GM15510 (cell line): ENCODE results near the gene CACNA1C.

Experiments used
- POLR2A ChIP-seq: IDR thresholded peaks from 3 replicates; pipeline ENCODE4 v1.6.1; 2011; ENCODE audit warnings: borderline replicate concordance; ENCODE audit not compliant: insufficient read length; ENCODE audit errors: extremely low read depth

Gene CACNA1C

DNA sequence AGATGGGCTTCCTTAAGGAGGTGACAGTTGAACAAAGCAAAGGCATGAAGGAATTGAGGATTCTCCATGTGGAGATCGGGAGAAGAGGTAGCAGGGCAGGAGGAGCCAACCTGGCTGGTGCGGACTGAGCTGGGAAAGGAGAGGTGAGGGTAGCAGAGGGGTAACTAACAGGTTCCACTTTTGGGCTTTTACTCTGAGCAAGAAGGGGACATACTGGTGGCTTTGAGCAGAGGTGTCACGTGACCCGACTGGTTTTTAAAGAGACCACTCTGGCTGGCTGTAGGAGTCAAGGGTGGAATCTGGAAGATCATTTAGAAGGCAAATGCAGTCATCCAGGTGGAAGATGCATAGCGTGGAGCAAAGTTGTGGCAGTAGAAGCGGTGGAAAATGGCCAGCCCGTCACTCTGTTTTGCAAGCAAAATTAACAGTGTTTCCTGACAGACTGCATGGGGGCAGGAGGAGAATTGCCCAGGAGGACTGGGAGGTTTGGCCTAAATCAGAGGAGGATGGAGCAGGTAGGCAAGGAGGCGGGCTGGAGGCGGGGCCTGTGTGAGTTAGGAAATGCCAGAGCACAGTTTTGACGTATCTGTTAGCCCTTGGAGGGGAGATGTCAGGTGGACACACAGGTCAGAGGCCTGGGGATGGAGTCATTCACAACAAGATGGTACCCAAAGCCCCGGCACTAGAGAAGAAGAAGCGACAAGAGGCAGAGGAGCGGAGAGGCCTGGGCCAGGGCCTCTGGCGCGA is 585.7 kb downstream of the CACNA1C start:
- TF ChIP-seq POLR2A: no peak

DNA sequence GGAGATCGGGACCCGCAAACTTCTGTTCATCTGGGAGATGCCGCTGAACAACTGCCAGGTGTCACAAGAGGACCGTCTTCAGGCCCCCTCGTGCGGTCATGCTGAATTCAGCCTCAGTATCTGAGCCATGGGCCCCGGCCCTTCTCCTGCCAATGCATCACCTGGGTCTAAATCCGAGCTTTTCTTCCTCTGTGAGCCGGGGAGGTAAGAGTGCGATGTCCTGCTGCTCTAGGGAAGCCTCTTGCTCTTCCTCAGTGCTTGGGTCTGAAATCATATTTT is 586.2 kb downstream of the CACNA1C start:
- TF ChIP-seq POLR2A: no peak

DNA sequence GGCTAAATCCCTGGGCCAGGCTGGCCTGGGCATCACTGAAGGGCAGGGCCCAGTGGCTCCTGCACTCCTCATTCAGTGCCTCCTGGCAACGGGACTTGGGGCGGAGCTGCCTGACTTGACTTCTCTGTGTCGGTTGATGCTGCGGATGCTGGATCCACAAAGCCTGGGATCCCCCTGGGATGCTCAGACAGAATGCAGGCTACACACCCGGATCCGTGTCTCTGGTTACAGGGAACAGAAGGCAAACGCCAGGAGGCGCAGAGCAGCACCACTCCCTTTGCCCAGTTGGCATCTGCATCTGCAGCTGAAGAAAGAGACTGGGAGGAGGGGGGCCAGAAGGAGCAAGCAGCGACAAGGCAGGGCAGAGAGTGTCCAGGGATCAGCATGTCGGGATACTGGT is 587.5 kb downstream of the CACNA1C start:
- TF ChIP-seq POLR2A: no peak

DNA sequence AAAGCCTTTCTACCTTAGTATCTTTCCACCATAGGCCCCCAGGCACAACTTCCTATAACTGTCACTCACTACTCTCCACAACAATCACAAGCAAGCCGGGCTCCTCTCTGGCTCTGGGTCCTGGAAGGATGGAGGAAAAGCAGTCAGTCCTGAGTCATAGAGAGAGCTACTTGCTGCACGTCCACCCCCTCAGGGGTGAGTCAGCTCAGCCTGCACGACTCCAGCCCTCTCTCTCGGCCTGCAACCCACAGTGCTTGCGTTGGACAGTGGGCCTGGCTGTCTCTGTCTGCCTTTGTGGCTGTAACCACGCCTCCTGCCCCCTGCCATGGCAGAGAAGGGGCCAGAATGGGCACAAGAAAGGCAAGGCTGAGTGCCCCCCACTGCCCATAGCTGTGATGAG is 587.9 kb downstream of the CACNA1C start:
- no peak for TF ChIP-seq POLR2A

DNA sequence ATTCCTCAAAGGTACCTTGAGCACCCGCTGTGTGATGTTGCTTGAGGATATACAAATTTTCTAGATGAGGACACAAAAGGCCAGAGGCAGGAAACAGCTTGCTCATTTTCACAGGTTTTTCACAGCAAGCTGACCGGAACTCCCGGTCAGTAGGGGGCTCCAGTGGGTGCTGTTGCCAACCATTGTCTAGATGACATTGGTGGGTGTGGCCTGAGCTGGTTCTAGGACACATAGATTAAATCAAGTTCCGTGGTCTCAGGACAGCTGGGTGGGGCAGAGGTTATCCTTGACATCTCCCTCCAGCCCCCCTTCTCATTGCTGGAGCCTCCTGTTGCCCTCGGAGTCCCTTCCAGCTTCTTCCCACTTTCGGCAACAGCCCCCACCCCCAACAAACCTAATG is 588.4 kb downstream of the CACNA1C start:
- TF ChIP-seq POLR2A: no peak

DNA sequence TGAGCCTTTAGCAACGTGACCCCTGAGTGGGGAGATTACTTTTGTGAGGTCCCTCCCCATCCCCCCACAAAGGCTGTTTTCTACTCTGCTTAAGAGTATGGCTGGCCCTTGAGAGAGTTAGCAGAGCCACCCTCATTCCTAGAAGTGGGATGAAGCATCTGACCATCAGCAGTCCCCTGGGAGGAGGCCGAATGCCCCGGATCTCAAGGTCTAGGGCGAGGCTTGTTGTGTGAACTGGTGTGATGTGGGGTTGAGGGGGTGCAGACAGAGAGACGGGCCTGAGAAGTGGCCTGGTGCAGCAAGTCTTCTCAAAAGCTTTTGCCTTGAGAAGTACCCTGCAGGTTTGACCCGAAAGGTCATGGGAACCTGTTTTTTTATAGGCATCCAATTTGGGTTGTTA is 589.0 kb downstream of the CACNA1C start:
- TF ChIP-seq POLR2A: no peak

DNA sequence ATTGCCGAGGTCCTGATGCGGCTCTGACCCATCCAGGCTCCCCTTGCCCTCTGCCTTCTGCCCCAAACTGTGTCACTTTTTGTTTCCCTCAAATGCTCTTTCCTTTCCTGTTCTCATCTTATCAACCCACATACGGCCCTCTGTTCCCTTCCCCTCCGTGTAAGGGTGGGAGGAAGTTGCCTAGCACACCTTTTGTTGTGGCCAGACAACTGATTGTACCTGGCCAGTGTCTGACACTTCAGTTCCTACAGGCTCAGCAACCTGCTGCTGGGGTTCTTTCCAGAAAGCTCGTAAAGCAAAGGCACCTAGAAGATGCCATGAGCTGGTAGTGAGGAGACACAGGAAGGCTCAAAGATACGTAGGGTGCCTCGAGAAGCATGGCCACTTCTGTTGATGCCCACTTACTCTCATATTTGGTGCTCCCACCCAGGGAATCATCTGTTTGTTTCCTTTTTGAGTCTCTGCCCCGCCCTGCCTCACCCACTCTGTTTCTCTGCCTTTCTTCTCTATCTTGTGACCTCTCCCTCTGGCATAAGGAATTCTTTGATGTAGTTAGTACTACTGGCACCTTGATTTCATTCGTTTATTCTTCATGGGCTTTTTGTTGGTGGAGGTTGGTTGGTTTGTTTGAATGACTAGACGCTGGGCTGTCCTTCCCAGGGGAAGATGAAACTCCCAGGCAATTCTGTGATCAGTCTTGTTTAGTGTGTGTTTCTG is 589.5 kb downstream of the CACNA1C start:
- no peak for TF ChIP-seq POLR2A

DNA sequence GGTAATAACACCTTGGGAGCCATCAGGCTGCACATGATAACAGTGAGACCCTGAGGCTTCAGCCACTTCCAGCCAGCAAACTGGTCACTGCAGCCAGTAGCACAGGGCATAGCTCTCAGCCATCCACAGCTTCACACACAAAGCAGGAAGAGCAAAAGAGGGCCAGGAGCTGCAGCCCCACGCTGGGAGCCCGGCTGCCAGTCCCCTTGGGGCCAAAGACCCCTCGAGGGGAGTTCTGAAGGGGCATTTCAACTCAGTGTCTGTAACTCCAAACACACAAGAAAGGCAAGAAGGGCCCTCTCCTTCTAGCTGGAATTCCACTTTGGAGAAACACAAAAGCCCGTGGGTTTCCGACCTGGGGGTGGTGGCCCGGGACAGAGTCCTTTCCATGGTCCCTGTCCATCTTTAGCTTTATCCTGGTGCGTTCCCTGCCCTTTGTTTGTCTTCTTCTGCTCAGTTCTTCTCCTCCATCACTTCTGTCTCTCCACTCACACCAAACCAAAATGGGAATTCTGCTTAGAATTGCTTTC is 590.2 kb downstream of the CACNA1C start:
- no peak for TF ChIP-seq POLR2A

DNA sequence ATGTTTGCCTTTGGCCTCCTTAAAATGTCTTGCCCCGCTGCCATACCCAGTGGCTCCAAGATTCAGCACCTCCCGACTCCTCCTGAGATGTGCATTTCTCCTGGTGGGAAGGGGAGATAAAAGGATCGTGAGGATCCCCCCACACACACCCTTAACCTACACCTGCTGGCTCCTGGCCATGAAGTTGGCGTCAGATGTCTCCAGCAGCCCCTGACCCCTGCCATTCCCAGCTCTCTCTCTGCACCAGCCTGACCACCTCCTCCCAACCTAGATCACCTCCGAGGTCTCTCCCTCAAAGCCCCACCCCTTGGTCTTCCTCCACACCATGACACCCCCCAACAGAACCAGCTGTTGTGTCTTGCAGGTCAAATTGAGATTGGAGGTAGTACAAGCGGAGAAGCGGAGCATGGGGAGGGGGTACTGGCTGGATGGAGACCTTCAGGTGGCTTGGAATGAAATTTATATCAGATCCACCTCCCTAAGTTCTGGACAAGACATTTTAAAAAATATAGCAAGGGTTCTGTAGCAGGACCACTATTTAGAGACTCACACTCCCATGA is 590.9 kb downstream of the CACNA1C start:
- no peak for TF ChIP-seq POLR2A

DNA sequence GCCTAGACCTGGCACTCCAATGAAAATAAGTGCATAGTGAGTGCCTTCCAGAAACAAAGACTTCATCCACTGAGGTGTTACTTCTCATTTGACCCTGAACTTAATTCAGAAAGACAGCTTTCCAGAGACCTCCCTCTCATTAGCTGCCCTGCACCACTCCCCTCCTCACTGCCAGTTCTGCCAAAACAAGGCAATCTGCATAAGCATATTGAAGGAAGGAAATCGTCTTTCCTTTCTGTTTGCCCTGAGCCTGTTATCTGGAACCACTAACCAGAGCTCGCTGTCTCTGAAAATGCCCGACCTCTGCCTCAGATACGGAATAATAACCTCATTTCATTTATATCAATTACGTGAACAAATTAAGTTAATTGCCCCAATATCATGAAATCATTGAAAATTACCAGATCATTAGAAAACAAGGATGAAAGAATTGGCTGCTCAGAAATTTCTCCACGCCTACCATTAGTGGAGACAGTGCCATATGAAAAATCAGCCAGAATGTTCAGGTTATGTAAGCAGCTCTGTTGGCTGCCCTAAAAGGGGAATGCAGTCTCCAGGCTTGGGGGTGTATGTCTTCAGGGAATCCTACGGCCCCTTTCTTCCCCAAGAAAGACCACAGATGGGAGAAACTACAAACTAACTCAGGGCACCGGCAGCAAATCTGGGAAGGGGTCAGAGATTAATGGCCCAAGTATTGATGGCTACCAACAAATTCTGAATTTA is 592.1 kb downstream of the CACNA1C start:
- no peak for TF ChIP-seq POLR2A

DNA sequence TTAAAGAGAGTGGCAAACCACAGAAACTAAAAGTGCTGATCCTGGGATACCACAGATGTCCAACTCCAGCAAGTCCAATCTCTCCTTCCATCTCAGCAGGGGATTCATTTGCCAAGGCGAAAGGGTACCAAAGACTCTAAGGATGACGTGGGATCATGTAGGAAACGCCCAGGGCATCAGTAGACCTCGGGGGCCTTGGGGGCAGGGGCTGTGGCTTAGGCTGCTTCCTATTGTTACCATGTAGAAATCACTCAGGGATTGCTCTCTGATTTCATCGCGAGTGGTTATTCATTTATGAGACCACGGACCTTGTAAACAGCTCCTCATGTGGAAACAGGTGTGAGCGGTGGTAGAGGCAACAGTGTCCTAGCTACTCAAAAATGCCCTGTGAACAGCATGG is 592.7 kb downstream of the CACNA1C start:
- no peak for TF ChIP-seq POLR2A

DNA sequence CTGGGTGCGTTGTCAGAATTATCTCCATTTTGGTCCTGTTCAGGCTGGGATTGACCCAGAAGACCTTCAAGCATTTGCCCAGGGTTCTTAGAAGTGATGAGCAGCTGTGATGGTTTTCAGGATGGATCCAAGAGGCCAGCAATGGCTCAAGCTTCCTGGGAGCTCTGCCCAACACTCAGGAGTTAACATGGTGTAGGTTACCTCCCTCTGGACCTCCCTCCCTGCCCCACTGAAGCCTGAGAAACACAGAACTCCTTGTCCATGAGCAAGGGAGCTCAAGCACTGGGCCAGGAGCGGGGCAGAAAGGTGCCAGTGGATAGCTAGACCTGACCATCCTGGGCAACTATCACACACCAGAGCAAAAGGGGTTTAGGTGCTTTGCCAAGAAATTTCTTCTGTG is 593.6 kb downstream of the CACNA1C start:
- TF ChIP-seq POLR2A: no peak

DNA sequence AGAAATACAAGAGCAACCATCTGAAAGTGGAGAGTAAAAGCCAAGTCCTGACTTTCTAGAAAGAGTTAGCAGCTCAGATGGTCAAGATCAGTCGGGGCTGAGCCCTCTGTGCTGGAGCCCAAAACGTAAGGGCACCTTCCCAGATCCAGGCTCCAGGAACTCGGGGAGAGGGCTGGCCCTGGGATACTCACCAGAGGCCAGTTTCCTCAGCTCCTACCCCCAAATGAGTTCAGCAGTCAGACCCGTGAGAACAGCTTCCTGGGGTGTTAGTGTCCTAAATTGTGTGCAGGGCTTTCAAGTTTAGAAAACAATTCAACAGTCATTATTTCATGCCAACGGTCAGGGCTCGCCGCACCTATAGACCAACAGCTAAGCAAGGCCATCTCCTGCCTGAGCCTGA is 594.4 kb downstream of the CACNA1C start:
- TF ChIP-seq POLR2A: no peak

DNA sequence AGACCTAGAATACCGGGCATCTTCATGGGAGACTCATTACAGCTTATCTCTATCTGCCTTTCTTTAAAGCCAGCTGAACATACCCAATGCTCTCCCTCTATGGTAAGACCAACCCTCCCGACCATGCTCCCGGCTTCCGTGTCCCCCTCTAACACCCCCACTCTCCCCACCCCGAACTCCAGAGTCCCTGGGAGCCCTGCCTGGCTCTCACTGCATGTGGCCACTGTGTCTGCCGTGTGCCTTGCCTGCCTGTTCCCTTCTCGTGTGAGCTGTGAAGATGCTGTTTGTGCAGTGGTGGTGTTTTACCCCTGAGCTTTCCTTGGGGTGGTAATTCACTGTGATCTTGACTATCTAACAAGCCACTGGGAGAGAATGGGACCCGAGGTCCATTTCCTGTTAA is 595.6 kb downstream of the CACNA1C start:
- no peak for TF ChIP-seq POLR2A
